ENCODE data around the gene COTL1.

DNA sequence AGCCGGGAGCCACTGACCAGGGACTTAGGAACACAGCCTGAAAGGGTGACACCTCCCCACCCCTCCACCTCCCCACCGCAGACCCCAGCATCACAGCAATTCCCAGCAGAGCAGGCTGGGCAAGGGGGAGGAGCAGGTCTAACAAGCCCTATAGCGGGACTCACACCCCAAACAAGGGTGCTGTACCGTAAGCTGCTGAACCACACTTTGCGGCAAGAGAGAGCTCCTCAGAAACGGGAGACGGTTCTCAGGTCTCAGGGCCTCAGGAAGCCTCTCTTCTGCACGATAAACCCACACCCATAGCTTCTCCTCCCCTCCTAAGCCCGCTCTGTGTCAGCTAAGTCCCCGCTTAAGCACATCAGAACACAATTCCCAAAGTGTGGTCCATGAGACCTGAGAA lies 11.7 kb upstream of the COTL1 start:
- TF ChIP-seq, protein P1, sequence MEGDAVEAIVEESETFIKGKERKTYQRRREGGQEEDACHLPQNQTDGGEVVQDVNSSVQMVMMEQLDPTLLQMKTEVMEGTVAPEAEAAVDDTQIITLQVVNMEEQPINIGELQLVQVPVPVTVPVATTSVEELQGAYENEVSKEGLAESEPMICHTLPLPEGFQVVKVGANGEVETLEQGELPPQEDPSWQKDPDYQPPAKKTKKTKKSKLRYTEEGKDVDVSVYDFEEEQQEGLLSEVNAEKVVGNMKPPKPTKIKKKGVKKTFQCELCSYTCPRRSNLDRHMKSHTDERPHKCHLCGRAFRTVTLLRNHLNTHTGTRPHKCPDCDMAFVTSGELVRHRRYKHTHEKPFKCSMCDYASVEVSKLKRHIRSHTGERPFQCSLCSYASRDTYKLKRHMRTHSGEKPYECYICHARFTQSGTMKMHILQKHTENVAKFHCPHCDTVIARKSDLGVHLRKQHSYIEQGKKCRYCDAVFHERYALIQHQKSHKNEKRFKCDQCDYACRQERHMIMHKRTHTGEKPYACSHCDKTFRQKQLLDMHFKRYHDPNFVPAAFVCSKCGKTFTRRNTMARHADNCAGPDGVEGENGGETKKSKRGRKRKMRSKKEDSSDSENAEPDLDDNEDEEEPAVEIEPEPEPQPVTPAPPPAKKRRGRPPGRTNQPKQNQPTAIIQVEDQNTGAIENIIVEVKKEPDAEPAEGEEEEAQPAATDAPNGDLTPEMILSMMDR (IDR thresholded peaks at IDR 0.05) = no peak
- no peak for TF ChIP-seq SMC3 (IDR thresholded peaks at IDR 0.05; ENCODE audit: low read depth, low read length)

Data from SK-N-SH (cell line).